Stimulated activated CD4-positive, alpha-beta T cell treated with anti-CD3 and anti-CD28 coated beads, Interleukin-1b, Interleukin-23, amount 100 ng/mL, for 48 hours (primary cell): Measurements from ENCODE around the gene ANKS1B.
"Not testable (repeated sequence)": the region's sequence is repeated elsewhere in the genome, so short reads cannot be mapped to it uniquely, and the experiment has no call there.

Experiments used
- DNase-seq: peaks from one replicate; pipeline ENCODE4 v3.0.0-alpha.2; 2020

Gene ANKS1B

GRCh38 chr12:99746538-99746937 lies 238.2 kb downstream of the ANKS1B start:
- no peak for DNase-seq

GRCh38 chr12:99745895-99746294 lies 238.8 kb downstream of the ANKS1B start:
- DNase-seq, result no peak

- no peak for DNase-seq
These were observed 239.6 kb downstream of the ANKS1B start for GRCh38 chr12:99745121-99745520.

- DNase-seq, result no peak
These were observed 247.9 kb downstream of the ANKS1B start for GRCh38 chr12:99736760-99737269.

- DNase-seq, result no peak
These were observed 252.6 kb downstream of the ANKS1B start for GRCh38 chr12:99732131-99732530.

GRCh38 chr12:99722690-99723486 lies 261.8 kb downstream of the ANKS1B start:
- DNase-seq, result no peak

GRCh38 chr12:99721715-99722275 lies 262.9 kb downstream of the ANKS1B start:
- DNase-seq, result no peak

- DNase-seq, result not testable (repeated sequence)
These were observed 264.7 kb downstream of the ANKS1B start for GRCh38 chr12:99720083-99720465.

- DNase-seq, result not testable (repeated sequence)
These were observed 265.2 kb downstream of the ANKS1B start for GRCh38 chr12:99719411-99720082.

GRCh38 chr12:99715841-99716510 lies 268.8 kb downstream of the ANKS1B start:
- DNase-seq, result not testable (repeated sequence)

GRCh38 chr12:99714921-99715320 lies 269.8 kb downstream of the ANKS1B start:
- DNase-seq, result not testable (repeated sequence)

GRCh38 chr12:99713946-99714520 lies 270.7 kb downstream of the ANKS1B start:
- no peak for DNase-seq

- no peak for DNase-seq
These were observed 272.5 kb downstream of the ANKS1B start for GRCh38 chr12:99712281-99712680.

GRCh38 chr12:99711246-99711645 lies 273.5 kb downstream of the ANKS1B start:
- DNase-seq, result no peak

GRCh38 chr12:99709619-99710018 lies 275.1 kb downstream of the ANKS1B start:
- no peak for DNase-seq

- DNase-seq, result no peak
These were observed 275.6 kb downstream of the ANKS1B start for GRCh38 chr12:99709116-99709515.

GRCh38 chr12:99707883-99708282 lies 276.9 kb downstream of the ANKS1B start:
- DNase-seq, result no peak

- DNase-seq, result no peak
These were observed 277.8 kb downstream of the ANKS1B start for GRCh38 chr12:99706736-99707473.

- DNase-seq, result no peak
These were observed 280.3 kb downstream of the ANKS1B start for GRCh38 chr12:99704458-99704857.

GRCh38 chr12:99704036-99704435 lies 280.7 kb downstream of the ANKS1B start:
- DNase-seq, result no peak

- DNase-seq, result no peak
These were observed 284.7 kb downstream of the ANKS1B start for GRCh38 chr12:99700032-99700431.

- DNase-seq, result no peak
These were observed 289.7 kb downstream of the ANKS1B start for GRCh38 chr12:99695050-99695449.
